ENCODE results near the gene GALNT10.
"Not testable (repeated sequence)": the region's sequence is repeated elsewhere in the genome, so short reads cannot be mapped to it uniquely, and the experiment has no call there.

Gene GALNT10

GRCh38 chr5:154190595-154191304, at the start of gene GALNT10:
GALNT10 (plus strand) TSS chr5:154190733; CDS start chr5:154190867, 134 bp downstream.
- no peak for DNase-seq

- no peak for DNase-seq
These were observed 48.8 kb upstream of the GALNT10 start for GRCh38 chr5:154141745-154142221.

DNA sequence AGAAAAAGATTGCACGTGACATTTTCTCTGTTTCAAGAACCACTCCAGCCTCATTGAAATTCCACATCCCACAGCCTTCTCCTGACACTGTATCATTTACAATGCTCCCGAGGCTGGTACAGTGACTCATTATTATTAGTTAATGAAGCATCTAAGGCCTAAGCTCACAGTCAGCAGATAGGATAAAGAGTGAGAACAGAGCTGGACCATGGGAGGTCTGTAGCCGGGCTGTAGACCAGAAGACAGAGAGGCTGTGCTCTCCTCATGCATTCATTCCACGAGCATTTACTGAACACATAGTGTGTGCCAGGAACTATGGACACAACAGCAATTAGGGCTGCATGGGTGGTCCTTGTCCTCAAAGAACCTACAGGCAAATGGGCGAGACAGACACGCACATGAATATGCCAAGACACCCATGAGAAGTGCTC, 47.3 kb upstream of the GALNT10 start:
- no peak for DNase-seq

DNA sequence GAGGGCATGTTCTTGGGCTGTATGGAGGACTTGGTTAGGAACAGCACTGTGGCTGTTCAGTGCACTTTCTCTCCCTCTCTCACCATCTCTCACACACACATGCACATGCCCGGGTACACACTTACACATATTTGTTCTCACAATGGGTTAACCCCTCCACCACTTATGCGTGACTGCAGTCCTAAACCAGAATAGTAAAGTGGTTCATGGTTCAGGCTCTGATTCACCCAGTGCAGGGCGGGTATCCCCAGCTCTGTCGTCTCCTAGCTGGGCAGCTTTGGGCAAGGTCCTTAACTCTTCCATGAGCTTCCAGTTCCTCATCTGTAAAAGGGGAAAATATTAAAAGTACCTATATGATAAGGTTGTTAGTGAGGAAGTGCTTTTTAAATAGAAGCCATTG, 45.3 kb upstream of the GALNT10 start:
- no peak for DNase-seq

GRCh38 chr5:154146409-154146808, 44.1 kb upstream of the GALNT10 start:
- no peak for DNase-seq

DNA sequence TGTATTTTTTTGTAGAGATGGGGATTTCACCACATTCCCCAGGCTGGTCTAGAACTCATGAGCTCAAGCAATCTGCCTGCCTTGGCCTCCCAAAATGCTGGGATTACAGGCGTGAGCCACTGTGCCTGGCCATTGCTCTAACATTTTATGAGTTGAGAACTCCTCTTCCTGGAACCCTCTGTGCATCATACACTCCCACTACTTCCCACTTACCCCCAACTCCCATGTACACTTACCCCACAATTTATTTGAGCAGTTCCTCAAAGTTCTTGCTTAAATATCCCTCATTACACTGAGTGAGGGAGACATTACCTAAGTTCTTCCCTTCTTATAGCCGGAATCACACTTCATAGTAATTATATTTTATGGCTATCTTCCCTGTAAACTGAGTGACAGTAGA, 42.9 kb upstream of the GALNT10 start:
- DNase-seq = no peak

DNA sequence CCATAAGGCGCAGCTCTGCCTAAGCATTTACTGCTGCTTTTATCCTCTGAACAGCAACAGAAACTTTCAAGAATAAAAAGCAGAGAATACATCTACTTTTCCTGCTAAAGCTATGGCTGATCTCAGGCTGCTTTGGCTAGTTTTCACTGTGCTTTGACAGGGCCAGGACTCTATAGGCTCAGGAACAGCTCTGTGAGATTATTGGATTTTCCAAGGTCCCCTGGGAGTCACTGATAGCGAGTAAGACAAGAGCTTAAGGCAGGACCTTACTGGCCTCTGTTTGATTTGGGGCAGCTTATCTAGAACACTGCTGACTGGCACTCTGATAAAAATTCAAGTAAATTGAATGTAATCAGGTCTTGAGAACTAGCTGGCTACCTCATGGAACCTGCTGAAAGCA, 40.1 kb upstream of the GALNT10 start:
- not testable (repeated sequence) for DNase-seq

- DNase-seq = no peak
These were observed 32.8 kb upstream of the GALNT10 start for GRCh38 chr5:154157483-154158378.

GRCh38 chr5:154158379-154158737, 32.2 kb upstream of the GALNT10 start:
- DNase-seq = no peak

DNA sequence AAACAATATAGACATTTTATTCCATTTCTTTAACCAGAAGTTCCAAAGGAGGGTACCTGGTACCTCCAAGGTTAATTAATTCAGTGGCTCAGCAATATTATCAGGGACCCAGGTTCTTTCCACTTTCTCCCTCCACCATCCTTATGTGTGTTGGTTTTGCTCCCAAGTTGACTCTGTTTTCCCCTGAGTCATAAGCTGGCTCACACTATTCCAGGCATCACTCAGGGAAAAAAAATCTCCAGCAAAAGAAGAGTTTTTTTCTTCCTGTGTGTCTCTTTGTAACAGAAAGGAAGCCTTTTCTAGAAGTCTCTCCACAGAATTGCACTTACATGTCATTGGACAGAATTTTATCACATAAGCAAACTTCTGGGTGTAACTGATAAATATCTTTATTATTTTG, 31.2 kb upstream of the GALNT10 start:
- DNase-seq = no peak

DNA sequence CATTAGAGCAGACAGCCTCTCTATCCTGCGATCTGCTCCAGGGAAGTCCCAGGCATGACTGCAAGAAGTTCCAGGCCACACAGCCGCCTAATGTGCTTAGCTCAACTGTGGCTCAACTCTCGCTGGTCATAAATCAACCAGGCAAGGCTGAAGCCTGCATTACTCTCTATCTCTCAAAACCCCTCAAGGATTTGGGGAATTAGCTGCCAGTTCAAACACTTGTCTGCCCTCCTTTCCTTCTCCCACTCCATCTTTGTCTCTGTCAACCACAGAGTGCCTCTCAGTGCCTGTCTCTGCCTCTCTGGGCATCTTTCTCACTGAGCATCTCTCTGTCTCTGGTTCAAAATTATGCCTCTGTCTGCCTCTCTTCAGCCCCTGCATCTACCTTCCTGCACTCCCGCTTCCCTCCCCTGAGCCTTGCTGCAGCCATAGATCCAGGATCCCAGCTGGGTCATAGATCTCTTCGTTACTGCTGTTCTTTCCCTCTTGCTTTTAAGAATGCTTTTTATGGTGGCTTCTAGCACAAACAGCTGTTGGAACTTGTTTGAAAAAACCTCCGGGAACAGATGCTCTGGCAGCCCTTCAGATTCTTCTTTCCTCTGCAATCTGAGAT, 27.9 kb upstream of the GALNT10 start:
- DNase-seq = no peak

DNA sequence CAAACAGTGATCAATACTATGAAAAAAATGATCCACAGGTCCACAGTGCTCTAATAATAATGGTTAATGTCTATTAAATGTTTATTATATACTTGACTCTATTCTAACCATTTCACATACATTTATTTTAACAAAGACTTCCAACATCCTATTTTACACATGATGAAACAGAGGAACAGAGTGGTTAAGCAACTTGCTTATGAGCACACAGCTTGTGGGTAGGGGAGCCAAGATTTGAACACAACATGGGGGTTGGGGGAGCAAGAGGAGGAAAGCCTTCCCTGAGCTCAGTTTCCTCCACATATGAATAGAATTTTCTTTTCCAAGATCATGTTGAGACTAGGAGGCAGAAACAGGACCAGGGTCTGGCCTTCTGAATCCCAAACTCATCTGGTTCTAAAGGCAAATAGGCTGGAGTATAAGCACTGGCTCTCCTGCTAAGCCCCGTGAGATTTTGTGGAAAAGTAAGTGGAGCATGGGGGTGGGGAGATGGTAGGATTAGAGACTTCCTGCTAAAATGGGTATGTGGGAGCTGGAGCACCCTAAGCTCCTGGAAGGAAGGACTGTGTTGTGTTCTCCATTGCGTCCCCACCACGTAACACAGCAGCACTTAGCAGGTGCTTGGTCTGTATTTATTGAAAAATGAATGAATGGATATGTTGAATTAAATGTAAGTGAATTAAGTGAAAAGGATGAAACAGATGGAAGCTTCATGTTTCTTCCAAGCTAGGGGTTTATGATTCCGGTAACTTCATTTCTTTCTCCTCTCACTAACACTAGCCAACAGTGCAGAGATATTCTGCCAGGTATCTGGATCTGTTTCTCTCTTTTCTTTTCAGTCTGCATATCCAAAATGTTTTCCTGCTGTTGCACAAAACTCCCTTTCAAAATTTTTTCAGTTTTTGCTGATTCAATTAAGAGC, 26.9 kb upstream of the GALNT10 start:
- DNase-seq = no peak

DNA sequence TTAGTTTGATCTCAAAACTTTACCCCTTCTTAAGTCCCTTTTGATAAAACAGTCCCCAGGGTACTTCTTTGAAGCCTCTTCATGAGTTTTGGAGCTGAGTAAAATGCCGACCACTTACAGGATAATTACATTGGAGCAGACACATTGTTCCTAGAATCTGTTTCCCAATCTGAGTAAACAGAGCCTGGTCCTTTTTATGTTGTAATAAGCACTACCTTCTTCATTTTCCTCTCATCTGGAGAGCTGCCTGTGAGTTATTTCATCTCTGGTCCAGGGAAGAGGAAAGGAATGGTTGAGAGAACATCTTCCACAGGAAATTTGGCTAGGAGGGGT, 26.3 kb upstream of the GALNT10 start:
- no peak for DNase-seq

- DNase-seq = no peak
These were observed 24.6 kb upstream of the GALNT10 start for GRCh38 chr5:154165886-154166285.

- DNase-seq = no peak
These were observed 23.4 kb upstream of the GALNT10 start for GRCh38 chr5:154166901-154167791.

DNA sequence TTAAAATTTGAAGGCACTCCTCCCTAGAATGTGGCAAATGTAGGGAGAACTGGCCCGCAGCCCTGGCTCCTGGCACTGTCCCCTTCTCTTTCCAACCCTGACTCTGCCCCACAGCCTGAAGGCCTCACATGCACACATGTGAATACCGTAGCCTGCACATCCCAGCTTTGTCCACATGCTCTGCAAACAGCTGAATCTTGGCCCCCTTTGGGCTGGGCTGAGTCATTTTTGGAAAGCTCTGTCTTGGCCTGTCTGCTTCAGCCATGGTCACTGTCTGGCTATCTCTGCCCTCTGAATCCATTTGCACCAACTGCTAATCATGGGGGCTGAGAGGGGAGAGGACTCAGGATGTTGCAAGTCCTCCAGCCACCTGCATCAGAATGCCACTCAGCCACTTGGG, 22.1 kb upstream of the GALNT10 start:
- no peak for DNase-seq

DNA sequence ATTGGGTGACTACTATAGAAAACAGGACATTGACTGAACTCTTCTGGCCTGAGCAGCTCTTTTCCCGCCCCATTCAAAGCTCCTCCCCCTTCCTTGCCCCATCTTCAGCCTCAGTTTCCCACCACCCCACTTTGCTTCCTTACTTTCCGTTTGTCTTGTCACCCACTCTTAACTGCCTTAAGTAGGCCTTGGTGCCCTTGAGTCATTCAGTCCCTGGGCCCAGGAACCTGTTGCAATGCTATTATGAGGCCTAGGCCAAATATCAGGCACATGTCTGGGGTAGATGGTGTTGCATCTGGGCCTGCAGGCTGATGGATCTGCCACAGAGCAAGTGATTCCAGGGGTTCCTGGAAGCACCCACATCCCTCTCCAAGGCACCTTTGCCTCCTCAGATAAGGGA, 17.7 kb upstream of the GALNT10 start:
- DNase-seq = no peak

DNA sequence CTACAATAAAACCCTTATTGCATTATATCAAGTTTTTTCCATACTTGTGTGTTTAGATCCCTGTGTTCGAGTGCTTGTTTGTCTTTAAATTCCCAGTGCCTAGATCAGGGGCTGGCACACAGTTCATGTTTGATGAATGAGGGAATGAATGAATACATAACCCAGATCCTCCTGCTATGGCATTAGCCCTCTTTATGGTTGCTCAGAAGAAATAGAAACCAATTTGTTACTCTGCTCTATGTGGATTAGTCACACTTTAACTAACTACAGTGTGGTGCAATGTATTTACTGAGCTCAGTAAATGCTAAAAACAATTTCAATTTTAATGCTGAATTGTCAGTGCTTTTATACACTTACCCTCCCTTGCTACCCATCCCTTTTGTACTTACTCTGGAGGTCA, 16.4 kb upstream of the GALNT10 start:
- DNase-seq = no peak

- DNase-seq = no peak
These were observed 14.4 kb upstream of the GALNT10 start for GRCh38 chr5:154176181-154176580.

DNA sequence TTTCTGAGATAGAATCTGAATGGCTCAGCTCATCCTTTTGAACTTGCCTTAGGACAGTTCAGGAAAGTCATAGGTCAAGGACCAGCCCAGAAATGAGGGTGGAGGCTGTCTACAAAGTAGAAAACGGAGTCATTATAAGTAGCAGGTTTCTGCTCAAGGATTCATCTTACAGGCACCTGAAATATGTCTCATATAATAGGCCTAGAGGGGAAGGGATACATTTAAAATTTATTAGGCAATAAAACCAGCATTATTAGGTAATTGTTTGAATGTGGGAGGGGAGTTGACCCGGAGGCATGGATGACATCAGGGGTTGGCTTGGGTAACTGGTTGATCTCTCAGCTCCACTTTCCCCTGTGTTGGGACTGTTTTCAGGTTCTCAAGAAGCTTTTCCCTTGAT, 11.9 kb upstream of the GALNT10 start:
- no peak for DNase-seq

DNA sequence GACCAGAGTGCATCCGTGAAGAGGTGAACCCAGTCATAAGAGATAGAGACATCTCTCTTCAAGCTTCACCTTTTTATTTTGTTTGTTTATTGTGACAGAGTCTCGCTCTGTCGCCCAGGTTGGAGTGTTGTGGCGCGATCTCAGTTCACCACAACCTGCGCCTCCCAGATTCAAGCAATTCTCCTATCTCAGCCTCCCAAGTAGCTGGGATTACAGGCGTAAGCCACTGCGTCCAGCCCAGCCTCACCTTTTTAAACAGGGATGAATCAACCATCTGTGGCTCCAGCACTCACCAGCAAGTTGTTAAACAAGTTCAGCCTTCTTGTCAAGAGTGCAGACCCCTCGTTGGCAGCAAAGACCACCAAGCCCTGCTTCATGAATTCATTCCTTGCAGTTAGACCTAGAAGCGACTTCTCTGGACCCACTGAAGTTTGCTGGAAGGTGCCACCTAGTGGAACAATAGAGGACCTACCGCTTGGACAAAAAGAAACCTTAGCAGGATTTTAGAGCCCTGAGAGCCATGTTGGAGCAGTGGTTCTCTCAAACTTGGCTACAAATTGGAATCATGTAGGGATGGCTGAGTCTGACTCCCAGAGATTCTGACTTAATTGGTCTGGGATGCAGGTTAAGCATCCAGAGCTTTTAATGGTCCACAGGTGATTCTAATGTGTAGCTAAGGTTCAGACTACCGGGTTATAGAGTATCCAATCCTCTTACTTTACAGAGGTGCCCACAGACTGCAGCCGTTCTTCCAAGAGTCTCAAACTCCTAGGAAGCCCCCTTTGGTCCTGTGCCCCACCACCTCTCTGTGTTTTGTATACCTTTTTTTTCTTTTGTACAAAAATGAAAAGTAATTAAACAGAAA, 10.5 kb upstream of the GALNT10 start:
- DNase-seq = no peak

All from NCI-H1048 (cell line).